ENCODE results near the gene TPRG1. TPM values are rescaled to one million over a fixed set of nuclear protein-coding genes. Genes with fewer than 3 reads are reported as not detected.

The TPRG1 gene
- total RNA-seq, 1 donor from 2014 or later: 0.71 TPM

DNA sequence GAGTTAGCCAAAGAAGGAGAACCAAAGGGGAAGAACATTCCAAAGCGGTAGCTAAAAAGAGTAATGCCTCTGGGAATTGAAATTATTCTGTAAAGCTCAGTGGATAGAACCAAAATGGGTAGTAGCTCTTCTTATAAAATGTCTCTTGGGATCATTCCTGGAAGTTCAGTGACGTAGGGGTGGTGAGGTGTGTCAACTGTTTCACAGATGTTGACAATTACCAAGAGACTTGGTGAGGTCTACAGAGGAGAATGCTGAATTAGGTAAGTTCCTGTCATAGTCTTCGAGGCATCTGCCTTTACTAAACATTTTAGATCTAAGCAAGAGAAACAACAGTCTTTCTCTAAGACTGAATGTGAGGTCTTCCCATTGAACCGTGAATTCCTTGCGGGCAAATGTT is 67.8 kb downstream of the TPRG1 start:
- no peaks in the 10 kb centered on the region for H3K4me1 ChIP-seq
- H3K4me3 ChIP-seq: no peak overlapping the region
- Mint-ChIP-seq H3K9me3 (peaks cover 2% of the 10 kb centered on the region), H3K36me3 (no peaks in the 10 kb centered on the region), H3K27ac (no peak overlapping the region), H3K4me3 (no peak overlapping the region), H3K27me3 (ENCODE audit: insufficient read depth, low read depth) (no peaks in the 10 kb centered on the region), H3K4me1 (no peaks in the 10 kb centered on the region)
- H3K4me2 ChIP-seq: no peak overlapping the region
- TF ChIP-seq, protein P1, sequence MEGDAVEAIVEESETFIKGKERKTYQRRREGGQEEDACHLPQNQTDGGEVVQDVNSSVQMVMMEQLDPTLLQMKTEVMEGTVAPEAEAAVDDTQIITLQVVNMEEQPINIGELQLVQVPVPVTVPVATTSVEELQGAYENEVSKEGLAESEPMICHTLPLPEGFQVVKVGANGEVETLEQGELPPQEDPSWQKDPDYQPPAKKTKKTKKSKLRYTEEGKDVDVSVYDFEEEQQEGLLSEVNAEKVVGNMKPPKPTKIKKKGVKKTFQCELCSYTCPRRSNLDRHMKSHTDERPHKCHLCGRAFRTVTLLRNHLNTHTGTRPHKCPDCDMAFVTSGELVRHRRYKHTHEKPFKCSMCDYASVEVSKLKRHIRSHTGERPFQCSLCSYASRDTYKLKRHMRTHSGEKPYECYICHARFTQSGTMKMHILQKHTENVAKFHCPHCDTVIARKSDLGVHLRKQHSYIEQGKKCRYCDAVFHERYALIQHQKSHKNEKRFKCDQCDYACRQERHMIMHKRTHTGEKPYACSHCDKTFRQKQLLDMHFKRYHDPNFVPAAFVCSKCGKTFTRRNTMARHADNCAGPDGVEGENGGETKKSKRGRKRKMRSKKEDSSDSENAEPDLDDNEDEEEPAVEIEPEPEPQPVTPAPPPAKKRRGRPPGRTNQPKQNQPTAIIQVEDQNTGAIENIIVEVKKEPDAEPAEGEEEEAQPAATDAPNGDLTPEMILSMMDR (IDR thresholded peaks at IDR 0.05): no peak
- no peak for TF ChIP-seq EZH2phosphoT487 (IDR thresholded peaks at IDR 0.05)
- TF ChIP-seq EZH2 (IDR thresholded peaks at IDR 0.05): no peak
- H3K27ac ChIP-seq: no peak overlapping the region
- no peaks in the 10 kb centered on the region for H4K20me1 ChIP-seq (ENCODE audit: low read depth)
- no peak overlapping the region for H2AFZ ChIP-seq (replicated peaks)
- no peaks in the 10 kb centered on the region for H3K27me3 ChIP-seq
- H3K9me3 ChIP-seq (ENCODE audit: low read depth): no peaks in the 10 kb centered on the region
- no peaks in the 10 kb centered on the region for H3K36me3 ChIP-seq
- H3K79me2 ChIP-seq (ENCODE audit: low read depth): no peaks in the 10 kb centered on the region
- no peak overlapping the region for H3K9ac ChIP-seq
- H3F3A ChIP-seq (ENCODE audit: low read depth): no peaks in the 10 kb centered on the region
- DNase-seq (ENCODE audit: low spot score): no peak

DNA sequence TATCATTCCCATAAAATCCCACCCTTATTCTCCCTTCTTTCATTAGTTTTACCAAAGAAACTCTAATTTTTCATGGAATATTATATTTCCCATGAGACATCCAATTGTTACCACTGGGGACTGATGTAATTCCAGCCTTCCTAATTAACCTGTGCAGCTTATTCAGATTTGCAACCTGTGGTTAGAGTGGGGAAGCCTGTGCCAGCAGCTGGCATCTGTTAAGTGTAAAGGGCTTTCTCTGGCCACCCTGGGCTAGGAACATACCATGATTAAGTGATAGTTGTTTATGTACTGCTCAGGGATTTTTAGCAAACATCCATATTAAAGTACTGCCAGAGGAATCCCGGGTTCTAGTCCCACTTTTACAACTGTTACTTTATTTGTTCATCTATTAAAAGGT is 78.2 kb downstream of the TPRG1 start:
- Histone ChIP-seq H3K9ac (no peak overlapping the region), H4K20me1 (ENCODE audit: low read depth) (no peaks in the 10 kb centered on the region), H3K27me3 (no peaks in the 10 kb centered on the region), H3K9me3 (ENCODE audit: low read depth) (no peaks in the 10 kb centered on the region), H2AFZ (replicated peaks) (no peak overlapping the region), H3K27ac (no peak overlapping the region), H3K36me3 (no peaks in the 10 kb centered on the region), H3K4me2 (no peak overlapping the region), H3K4me3 (no peak overlapping the region), H3K79me2 (ENCODE audit: low read depth) (no peaks in the 10 kb centered on the region), H3K4me1 (peaks cover 4% of the 10 kb centered on the region), H3F3A (ENCODE audit: low read depth) (no peaks in the 10 kb centered on the region)
- no peak for DNase-seq (ENCODE audit: low spot score)
- H3K36me3 Mint-ChIP-seq: no peaks in the 10 kb centered on the region
- H3K9me3 Mint-ChIP-seq: no peaks in the 10 kb centered on the region
- no peak overlapping the region for H3K27ac Mint-ChIP-seq
- peaks cover 7% of the 10 kb centered on the region for H3K27me3 Mint-ChIP-seq (ENCODE audit: insufficient read depth, low read depth)
- H3K4me3 Mint-ChIP-seq: no peak overlapping the region
- TF ChIP-seq EZH2 (IDR thresholded peaks at IDR 0.05): no peak
- TF ChIP-seq, protein P1 (IDR thresholded peaks at IDR 0.05): no peak
- no peak for TF ChIP-seq EZH2phosphoT487 (IDR thresholded peaks at IDR 0.05)
- H3K4me1 Mint-ChIP-seq: peaks cover 4% of the 10 kb centered on the region

DNA sequence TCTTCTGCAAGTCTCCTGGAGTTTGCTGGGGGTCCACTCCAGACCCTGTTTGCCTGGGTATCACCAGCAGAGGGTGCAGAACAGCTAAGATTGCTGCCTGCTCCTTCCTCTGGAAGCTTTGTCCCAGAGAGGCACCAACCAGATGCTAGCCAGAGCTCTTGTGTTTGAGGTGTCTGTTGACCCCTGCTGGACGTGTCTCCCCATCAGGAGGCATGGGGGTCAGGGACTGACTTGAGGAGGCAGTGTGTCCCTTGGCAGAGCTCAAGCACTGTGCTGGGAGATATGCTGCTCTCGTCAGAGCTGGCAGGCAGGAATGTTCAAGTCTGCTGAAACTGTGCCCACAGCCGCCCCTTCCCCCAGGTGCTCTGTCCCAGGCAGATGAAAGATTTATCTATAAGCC is 86.5 kb downstream of the TPRG1 start:
- H3K4me2 ChIP-seq: no peak overlapping the region
- no peak overlapping the region for H3K4me3 Mint-ChIP-seq
- H3F3A ChIP-seq (ENCODE audit: low read depth): no peaks in the 10 kb centered on the region
- no peak overlapping the region for H3K4me3 ChIP-seq
- H2AFZ ChIP-seq (replicated peaks): peak overlapping the region; percentile 68
- no peaks in the 10 kb centered on the region for H3K4me1 ChIP-seq
- no peaks in the 10 kb centered on the region for H4K20me1 ChIP-seq (ENCODE audit: low read depth)
- H3K36me3 Mint-ChIP-seq: no peaks in the 10 kb centered on the region
- H3K9me3 ChIP-seq (ENCODE audit: low read depth): no peaks in the 10 kb centered on the region
- H3K4me1 Mint-ChIP-seq: no peaks in the 10 kb centered on the region
- H3K27me3 ChIP-seq: no peaks in the 10 kb centered on the region
- no peaks in the 10 kb centered on the region for H3K9me3 Mint-ChIP-seq
- TF ChIP-seq, protein P1 (IDR thresholded peaks at IDR 0.05): peak; percentile 20
- TF ChIP-seq EZH2 (IDR thresholded peaks at IDR 0.05) (no peak), EZH2phosphoT487 (IDR thresholded peaks at IDR 0.05) (no peak)
- no peaks in the 10 kb centered on the region for H3K79me2 ChIP-seq (ENCODE audit: low read depth)
- DNase-seq (ENCODE audit: low spot score): peak; percentile 4
- H3K36me3 ChIP-seq: no peaks in the 10 kb centered on the region
- H3K27ac Mint-ChIP-seq: no peak overlapping the region
- H3K27me3 Mint-ChIP-seq (ENCODE audit: insufficient read depth, low read depth): peaks cover 4% of the 10 kb centered on the region
- no peak overlapping the region for H3K9ac ChIP-seq
- H3K27ac ChIP-seq: no peak overlapping the region

Measured in neural progenitor cell (in vitro differentiated cells).